HG03460 (cell line): ENCODE data around the gene SRF.

ENCODE experiments used
- ATAC-seq: cut with Tn5 transposase; IDR thresholded peaks from one replicate; pipeline ENCODE4 v1.9.1; 2021; ENCODE audit not compliant: unreplicated experiment

SRF gene

GRCh38 chr6:43146709-43147688 lies 24.1 kb upstream of the SRF start:
- ATAC-seq: no peak

- no peak for ATAC-seq
Observed at GRCh38 chr6:43147691-43148477, 23.2 kb upstream of the SRF start.

- no peak for ATAC-seq
Observed at GRCh38 chr6:43149265-43149664, 21.8 kb upstream of the SRF start.

GRCh38 chr6:43150051-43150751 lies 20.9 kb upstream of the SRF start:
- no peak for ATAC-seq

GRCh38 chr6:43159599-43159998 lies 11.5 kb upstream of the SRF start:
- ATAC-seq: no peak

- ATAC-seq: no peak
Observed at GRCh38 chr6:43163899-43164298, 7.2 kb upstream of the SRF start.

GRCh38 chr6:43170417-43170930 lies 595 bp upstream of the SRF start:
- no peak for ATAC-seq

- no peak for ATAC-seq
Observed at GRCh38 chr6:43171707-43172103, 636 bp downstream of the SRF start.

- no peak for ATAC-seq
Observed at GRCh38 chr6:43172104-43173007, 1.3 kb downstream of the SRF start.

GRCh38 chr6:43173591-43174262 lies 2.7 kb downstream of the SRF start:
- ATAC-seq: no peak

- ATAC-seq: peak; percentile 65
Observed at GRCh38 chr6:43174263-43175112, 3.4 kb downstream of the SRF start.

- no peak for ATAC-seq
Observed at GRCh38 chr6:43175676-43176422, 4.8 kb downstream of the SRF start.

GRCh38 chr6:43176423-43176786 lies 5.3 kb downstream of the SRF start:
- no peak for ATAC-seq

GRCh38 chr6:43178150-43178549 lies 7.1 kb downstream of the SRF start:
- ATAC-seq: no peak

GRCh38 chr6:43178951-43179830 lies 8.1 kb downstream of the SRF start:
- no peak for ATAC-seq

- no peak for ATAC-seq
Observed at GRCh38 chr6:43180058-43180457, 9.0 kb downstream of the SRF start.

- no peak for ATAC-seq
Observed at GRCh38 chr6:43180985-43181384, 9.9 kb downstream of the SRF start.
